Stimulated activated naive CD8-positive, alpha-beta T cell treated with anti-CD3 and anti-CD28 coated beads, Interleukin-15, amount 100 ng/mL, for 72 hours (primary cell): ENCODE results near the gene MAT2B.

ENCODE experiments used
- ATAC-seq: fragments of 150-1000 bp; cut with Tn5 transposase; 2 replicates; pipeline ENCODE4 v1.10.0; 2021; ENCODE audit warnings: mild to moderate bottlenecking, moderate library complexity
- DNase-seq, 2 donors: peaks; one replicate each; pipeline ENCODE4 v3.0.0; 2021 to 2022
- H3K27ac Mint-ChIP-seq, 2 donors: one replicate each; pipeline ENCODE4 v1.8.0; 2022; ENCODE audit warnings: mild to moderate bottlenecking in 2 of 2, mixed read lengths in 2 of 2, moderate library complexity in 2 of 2
- H3K27me3 Mint-ChIP-seq: one replicate; pipeline ENCODE4 v1.8.0; 2022; ENCODE audit warnings: mixed read lengths
- H3K4me1 Mint-ChIP-seq: one replicate; pipeline ENCODE4 v1.8.0; 2022; ENCODE audit warnings: mild to moderate bottlenecking, mixed read lengths
- H3K4me3 Mint-ChIP-seq, 2 donors: one replicate each; pipeline ENCODE4 v1.8.0; 2022; ENCODE audit warnings: mild to moderate bottlenecking in 2 of 2, mixed read lengths in 2 of 2, moderate library complexity in 1 of 2
- H3K9me3 Mint-ChIP-seq, 2 donors: one replicate each; pipeline ENCODE4 v1.8.0; 2022; ENCODE audit warnings: mixed read lengths in 2 of 2

MAT2B gene

DNA sequence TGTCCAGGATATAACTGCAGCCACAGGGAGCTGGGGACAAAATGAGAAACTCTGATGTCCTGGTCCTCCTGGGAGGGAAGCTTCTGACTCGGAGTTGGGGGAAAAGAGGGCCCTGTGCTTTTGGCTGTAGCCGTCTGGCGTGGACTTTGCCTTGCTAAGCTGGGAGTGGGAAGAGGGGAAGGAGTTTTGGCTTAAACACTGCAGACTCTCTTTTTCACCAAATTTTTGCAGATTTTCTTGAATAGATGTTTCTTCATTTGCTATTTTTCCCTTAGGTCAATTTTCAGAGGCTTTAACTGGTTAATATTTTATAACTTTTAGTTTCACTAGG, 15.7 kb upstream of the MAT2B start:
- no peak for ATAC-seq

DNA sequence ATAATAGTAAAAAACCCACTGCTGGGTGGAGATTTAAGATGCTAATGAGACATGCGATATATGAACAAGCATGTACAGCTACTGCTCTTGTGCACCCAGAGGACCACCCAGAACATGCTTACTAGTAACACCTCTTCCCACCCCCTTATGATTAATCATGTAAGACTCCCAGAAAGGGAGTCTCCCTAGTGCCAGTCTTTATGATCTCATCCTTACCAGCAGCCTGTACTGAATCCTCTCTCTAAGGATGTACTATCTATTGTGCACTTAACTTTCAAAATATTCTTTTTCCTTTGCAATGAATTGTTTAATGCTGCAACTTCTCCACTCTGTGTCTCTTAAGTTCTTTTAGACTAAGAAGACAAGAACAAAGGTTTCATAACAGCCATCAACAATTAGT, 9.1 kb upstream of the MAT2B start:
- no peaks in the 10 kb centered on the region for H3K4me1 Mint-ChIP-seq
- H3K9me3 Mint-ChIP-seq: peaks cover 0 to 4% of the 10 kb centered on the region in 2 donors
- no peaks in the 10 kb centered on the region for H3K27me3 Mint-ChIP-seq
- H3K4me3 Mint-ChIP-seq: no peak overlapping the region
- ATAC-seq (no peak), DNase-seq (no peak)
- no peak overlapping the region for H3K27ac Mint-ChIP-seq

More for the DNA sequence above, 15.7 kb upstream of the MAT2B start:
- Mint-ChIP-seq H3K4me3 (no peak overlapping the region), H3K9me3 (no peaks in the 10 kb centered on the region), H3K27me3 (no peaks in the 10 kb centered on the region), H3K4me1 (no peaks in the 10 kb centered on the region), H3K27ac (no peak overlapping the region)
- no peak for DNase-seq

DNA sequence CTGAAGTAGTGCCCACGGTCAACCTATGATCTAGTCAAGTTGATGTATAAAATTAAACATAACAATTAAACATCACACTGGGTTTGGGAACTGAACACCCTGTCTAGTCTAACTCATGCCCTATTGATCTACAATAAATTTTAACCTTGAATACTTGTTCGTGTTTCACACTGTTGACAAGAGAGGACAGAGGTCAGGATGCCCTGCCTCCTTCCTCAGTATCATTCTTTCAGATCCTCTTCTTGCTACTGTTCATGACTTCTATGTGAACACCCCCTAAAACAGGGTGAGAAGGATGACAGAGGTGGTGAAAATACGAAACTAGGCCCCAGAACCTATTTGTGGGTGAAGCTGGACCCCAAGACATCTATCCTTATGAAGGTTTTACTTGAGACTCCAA, 8.1 kb upstream of the MAT2B start:
- Mint-ChIP-seq H3K9me3 (peaks cover 0 to 4% of the 10 kb centered on the region in 2 donors), H3K27me3 (no peaks in the 10 kb centered on the region), H3K4me1 (no peaks in the 10 kb centered on the region), H3K4me3 (no peak overlapping the region), H3K27ac (no peak overlapping the region)
- DNase-seq (no peak), ATAC-seq (no peak)

DNA sequence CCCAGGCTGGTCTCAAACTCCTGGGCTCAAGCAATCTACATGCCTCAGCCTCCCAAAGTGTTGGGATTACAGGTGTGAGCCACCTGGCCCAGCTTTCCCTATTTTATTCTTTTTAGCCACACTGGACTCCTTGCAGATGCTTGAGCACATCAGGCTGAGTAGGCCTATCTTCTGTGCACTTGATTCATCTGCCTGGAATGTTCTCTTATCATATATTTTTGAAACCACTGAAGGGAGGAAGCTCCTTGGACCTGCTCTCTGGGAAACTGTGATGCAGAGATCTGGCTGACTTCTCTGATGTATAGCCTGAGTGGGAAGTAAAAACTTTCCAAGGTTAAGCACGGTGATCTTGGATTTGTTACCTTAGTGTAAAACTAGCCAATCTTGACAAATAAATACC, 6.5 kb upstream of the MAT2B start:
- Mint-ChIP-seq H3K4me3 (no peak overlapping the region), H3K4me1 (peaks cover 8% of the 10 kb centered on the region)
- no peak for DNase-seq

DNA sequence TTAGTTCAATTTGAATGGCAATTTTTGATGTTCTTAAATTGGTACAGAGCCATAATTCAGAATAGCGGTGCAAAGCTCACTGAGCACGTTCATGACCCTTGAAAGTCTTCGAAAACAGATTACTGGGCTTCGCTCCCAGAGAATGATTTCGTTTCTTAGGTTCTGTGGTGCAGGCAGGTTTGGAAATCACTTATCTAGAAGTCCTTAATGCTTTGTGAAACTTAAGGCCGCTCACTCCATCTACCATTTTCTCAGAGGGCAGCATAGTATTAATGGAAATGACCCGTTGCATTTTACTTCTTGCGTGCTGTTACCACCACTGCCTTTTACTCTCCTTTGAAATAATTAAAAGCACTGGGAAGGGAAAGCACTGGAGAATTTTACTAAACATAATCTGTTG, 2.9 kb upstream of the MAT2B start:
- ATAC-seq (no peak), DNase-seq (no peak)
- Mint-ChIP-seq H3K27me3 (no peaks in the 10 kb centered on the region), H3K4me1 (peaks cover 10% of the 10 kb centered on the region), H3K4me3 (peak overlapping the region; percentile 85 to 95), H3K27ac (peak overlapping the region in 1 of 2 donors; percentile 98), H3K9me3 (no peaks in the 10 kb centered on the region)

More for the DNA sequence above, 6.5 kb upstream of the MAT2B start:
- H3K27me3 Mint-ChIP-seq: no peaks in the 10 kb centered on the region
- peaks cover 0 to 4% of the 10 kb centered on the region in 2 donors for H3K9me3 Mint-ChIP-seq
- no peak overlapping the region for H3K27ac Mint-ChIP-seq
- ATAC-seq: no peak

- peak overlapping the region; percentile 98 for H3K27ac Mint-ChIP-seq
- DNase-seq: peak; percentile 13 to 33
Observed at GRCh38 chr5:163503106-163504078, 2.0 kb upstream of the MAT2B start.

GRCh38 chr5:163504079-163504931, 1.1 kb upstream of the MAT2B start:
- H3K27me3 Mint-ChIP-seq: no peaks in the 10 kb centered on the region
- DNase-seq: peak; percentile 21 to 38
- H3K9me3 Mint-ChIP-seq: no peaks in the 10 kb centered on the region
- H3K27ac Mint-ChIP-seq: peak overlapping the region; percentile 98
- ATAC-seq: no peak
- H3K4me3 Mint-ChIP-seq: peak overlapping the region; percentile 91 to 95
- peaks cover 24% of the 10 kb centered on the region for H3K4me1 Mint-ChIP-seq

More at GRCh38 chr5:163503106-163504078, 2.0 kb upstream of the MAT2B start:
- Mint-ChIP-seq H3K4me3 (peak overlapping the region; percentile 91 to 95), H3K27me3 (no peaks in the 10 kb centered on the region), H3K4me1 (peaks cover 18% of the 10 kb centered on the region), H3K9me3 (no peaks in the 10 kb centered on the region)
- no peak for ATAC-seq

DNA sequence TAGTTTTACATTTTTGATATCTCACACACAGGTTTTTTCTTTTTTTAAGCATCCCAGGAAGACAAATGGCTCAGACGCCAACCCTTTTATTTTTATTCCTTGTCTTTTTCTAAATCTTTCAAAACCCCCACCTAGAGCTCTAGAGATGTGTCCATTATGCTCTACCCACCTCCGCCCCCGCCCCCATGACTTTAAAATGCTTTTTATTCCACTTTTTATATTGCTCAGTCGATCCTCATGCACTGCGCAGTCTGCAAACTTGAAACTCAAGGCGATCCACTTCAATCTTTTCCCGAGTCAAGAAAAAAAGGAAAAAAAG, 411 bp upstream of the MAT2B start:
- ATAC-seq: peak; percentile 5
- no peak for DNase-seq
- Mint-ChIP-seq H3K27me3 (no peaks in the 10 kb centered on the region), H3K4me1 (peaks cover 24% of the 10 kb centered on the region), H3K27ac (peak overlapping the region; percentile 98), H3K4me3 (peak overlapping the region; percentile 91 to 95), H3K9me3 (no peaks in the 10 kb centered on the region)

DNA sequence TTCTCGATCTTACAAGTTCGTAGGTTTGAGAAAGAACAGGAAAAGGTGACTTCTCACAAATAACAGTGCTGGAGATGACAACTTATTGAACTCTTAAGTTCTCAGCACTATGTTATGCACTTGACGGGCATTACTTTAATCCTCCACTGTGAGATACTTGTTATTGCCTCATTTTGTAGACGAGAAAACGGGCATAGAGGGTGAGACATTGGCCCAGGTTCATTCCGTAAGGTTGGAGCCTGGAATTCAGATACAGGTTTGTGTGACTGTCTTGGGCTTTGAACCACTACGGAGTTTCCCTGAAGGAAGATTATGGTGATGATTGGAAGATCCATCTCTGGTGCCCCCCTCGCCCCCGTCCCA, 657 bp downstream of the MAT2B start:
- Mint-ChIP-seq H3K4me1 (peaks cover 31% of the 10 kb centered on the region), H3K27ac (peak overlapping the region; percentile 98), H3K9me3 (no peaks in the 10 kb centered on the region), H3K4me3 (peak overlapping the region; percentile 91 to 95), H3K27me3 (no peaks in the 10 kb centered on the region)
- peak; percentile 58 for ATAC-seq
- DNase-seq: peak in 1 of 2 donors; percentile 24

DNA sequence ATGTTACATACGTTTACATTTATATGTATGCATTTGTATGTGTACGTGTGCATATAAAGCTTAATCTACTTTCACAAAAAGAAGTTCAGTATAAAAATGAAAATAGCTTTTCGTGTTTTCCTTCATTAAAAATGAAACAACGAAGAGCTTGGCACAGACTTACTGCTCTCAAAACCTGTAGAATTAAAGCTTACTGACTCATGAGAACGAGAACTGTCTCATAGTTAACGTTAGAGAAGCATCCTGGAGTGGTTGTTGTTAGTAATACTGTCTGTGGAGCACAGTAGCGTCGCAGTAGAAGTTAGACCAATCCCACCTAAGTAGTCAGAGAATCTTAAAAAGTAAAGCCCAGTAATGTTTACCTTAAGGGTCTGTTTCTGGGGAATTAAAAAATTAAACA, 1.3 kb downstream of the MAT2B start:
- peak in 1 of 2 donors; percentile 15 for DNase-seq
- H3K4me1 Mint-ChIP-seq: peaks cover 32% of the 10 kb centered on the region
- peak; percentile 20 for ATAC-seq
- no peaks in the 10 kb centered on the region for H3K9me3 Mint-ChIP-seq
- peak overlapping the region; percentile 91 to 95 for H3K4me3 Mint-ChIP-seq
- H3K27me3 Mint-ChIP-seq: no peaks in the 10 kb centered on the region
- H3K27ac Mint-ChIP-seq: peak overlapping the region; percentile 98

- ATAC-seq (no peak), DNase-seq (no peak)
- no peaks in the 10 kb centered on the region for H3K9me3 Mint-ChIP-seq
- H3K4me3 Mint-ChIP-seq: peak overlapping the region; percentile 83 to 95
- H3K4me1 Mint-ChIP-seq: peaks cover 36% of the 10 kb centered on the region
- no peaks in the 10 kb centered on the region for H3K27me3 Mint-ChIP-seq
- peak overlapping the region; percentile 83 to 96 for H3K27ac Mint-ChIP-seq
Observed at GRCh38 chr5:163508753-163509152, 3.3 kb downstream of the MAT2B start.

GRCh38 chr5:163509291-163509951, 4.0 kb downstream of the MAT2B start:
- ATAC-seq: no peak
- Mint-ChIP-seq H3K4me3 (peak overlapping the region; percentile 83 to 95), H3K27me3 (no peaks in the 10 kb centered on the region), H3K9me3 (no peaks in the 10 kb centered on the region), H3K27ac (peak overlapping the region; percentile 63 to 84), H3K4me1 (peaks cover 36% of the 10 kb centered on the region)
- DNase-seq: no peak

DNA sequence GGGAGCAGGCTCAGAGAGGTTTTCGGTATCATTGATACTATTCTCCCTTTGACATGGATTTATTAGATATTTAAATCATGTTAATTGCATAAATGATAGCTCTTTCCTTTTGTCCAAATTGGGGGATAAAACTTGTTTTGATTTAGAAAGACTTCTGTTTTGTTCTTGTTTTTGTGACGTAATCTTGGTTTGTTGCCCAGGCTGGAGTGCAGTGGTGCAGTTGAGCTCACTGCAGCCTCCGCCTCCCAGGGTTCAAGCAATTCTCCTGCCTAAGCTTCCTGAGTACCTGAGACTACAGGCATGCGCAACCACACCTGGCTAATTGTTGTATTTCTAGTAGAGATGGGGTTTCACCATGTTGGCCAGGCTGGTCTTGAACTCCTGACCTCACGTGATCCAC, 7.1 kb downstream of the MAT2B start:
- no peak for ATAC-seq
- Mint-ChIP-seq H3K9me3 (no peaks in the 10 kb centered on the region), H3K27me3 (no peaks in the 10 kb centered on the region), H3K4me1 (peaks cover 34% of the 10 kb centered on the region), H3K27ac (no peak overlapping the region), H3K4me3 (peak overlapping the region in 1 of 2 donors; percentile 9)
- no peak for DNase-seq

DNA sequence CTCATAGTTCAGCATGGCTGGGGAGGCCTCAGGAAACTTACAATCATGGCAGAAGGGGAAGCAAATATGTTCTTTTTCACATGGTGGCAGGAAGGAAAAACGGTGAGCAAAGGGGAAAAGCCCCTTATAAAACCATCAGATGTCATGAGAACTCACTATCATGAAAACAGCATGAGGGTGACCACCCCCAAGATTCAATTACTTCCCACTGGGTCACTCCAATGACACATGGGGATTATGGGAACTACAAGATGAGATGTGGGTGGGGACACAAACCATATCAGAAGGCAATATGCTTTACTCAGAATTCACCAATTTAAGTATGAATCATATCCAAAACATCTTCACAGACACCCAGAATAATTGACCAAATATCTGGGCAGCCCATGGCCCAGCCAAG, 19.7 kb downstream of the MAT2B start:
- DNase-seq: no peak
- no peaks in the 10 kb centered on the region for H3K27me3 Mint-ChIP-seq
- H3K4me3 Mint-ChIP-seq: no peak overlapping the region
- H3K27ac Mint-ChIP-seq: peak overlapping the region in 1 of 2 donors; percentile 70
- peaks cover 0 to 6% of the 10 kb centered on the region in 2 donors for H3K9me3 Mint-ChIP-seq
- peaks cover 6% of the 10 kb centered on the region for H3K4me1 Mint-ChIP-seq
- no peak for ATAC-seq

DNA sequence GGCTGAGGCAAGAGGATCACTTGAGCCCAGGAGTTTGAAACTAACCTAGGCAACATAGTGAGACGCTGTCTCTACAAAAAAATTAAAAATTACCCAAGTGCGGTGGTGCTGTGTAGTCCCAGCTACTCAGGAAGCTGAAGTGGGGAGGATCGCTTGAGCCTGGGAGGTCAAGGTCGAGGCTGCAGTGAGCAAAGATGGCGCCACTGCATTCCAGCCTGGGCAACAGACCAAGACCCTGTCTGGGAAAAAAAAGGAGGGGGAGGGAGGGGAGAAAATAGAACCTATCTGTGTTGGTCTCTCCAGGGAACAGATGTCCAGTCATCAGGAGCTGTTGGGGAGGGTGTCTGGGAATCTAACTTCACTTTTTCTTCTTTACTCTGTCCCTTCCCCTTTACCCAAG, 24.3 kb downstream of the MAT2B start:
- DNase-seq: no peak
- ATAC-seq: no peak
- peaks cover 8% of the 10 kb centered on the region for H3K27me3 Mint-ChIP-seq

More for the DNA sequence above, 24.3 kb downstream of the MAT2B start:
- Mint-ChIP-seq H3K27ac (no peak overlapping the region), H3K9me3 (peaks cover 0 to 4% of the 10 kb centered on the region in 2 donors), H3K4me1 (no peaks in the 10 kb centered on the region), H3K4me3 (no peak overlapping the region)
